AG04449 (cell line): ENCODE results near the gene RAD9A.

Experiments used
- CTCF ChIA-PET: fragments of 350-600 bp; formaldehyde crosslinking; extraction: SDS; loops from one replicate; lab custom pipeline; 2021; ENCODE audit warnings: antibody characterized with exemption; lab: Yijun Ruan, JAX
- POLR2A ChIA-PET: fragments of 400-600, 350-600 bp; formaldehyde crosslinking; extraction: SDS; loops from one replicate; lab custom pipeline; 2020; ENCODE audit warnings: antibody characterized with exemption, inconsistent platforms; lab: Yijun Ruan, JAX
- DNase-seq: peaks from one replicate; pipeline ENCODE4 v3.0.0-alpha.2; 2010; ENCODE audit warnings: low read depth, low spot score
- H3K4me3 ChIP-seq: 2 replicates; pipeline ENCODE4 v1.5.1; 2011; ENCODE audit warnings: low read depth, mild to moderate bottlenecking, control low read depth, low read length
- TF ChIP-seq, protein P1 (sequence below): IDR thresholded peaks from one replicate; pipeline ENCODE4 v1.5.1; 2011; ENCODE audit warnings: mild to moderate bottlenecking, moderate library complexity, low read length, control low read depth, inconsistent platforms; ENCODE audit not compliant: insufficient read depth; ENCODE audit errors: missing control alignments

RAD9A gene

DNA sequence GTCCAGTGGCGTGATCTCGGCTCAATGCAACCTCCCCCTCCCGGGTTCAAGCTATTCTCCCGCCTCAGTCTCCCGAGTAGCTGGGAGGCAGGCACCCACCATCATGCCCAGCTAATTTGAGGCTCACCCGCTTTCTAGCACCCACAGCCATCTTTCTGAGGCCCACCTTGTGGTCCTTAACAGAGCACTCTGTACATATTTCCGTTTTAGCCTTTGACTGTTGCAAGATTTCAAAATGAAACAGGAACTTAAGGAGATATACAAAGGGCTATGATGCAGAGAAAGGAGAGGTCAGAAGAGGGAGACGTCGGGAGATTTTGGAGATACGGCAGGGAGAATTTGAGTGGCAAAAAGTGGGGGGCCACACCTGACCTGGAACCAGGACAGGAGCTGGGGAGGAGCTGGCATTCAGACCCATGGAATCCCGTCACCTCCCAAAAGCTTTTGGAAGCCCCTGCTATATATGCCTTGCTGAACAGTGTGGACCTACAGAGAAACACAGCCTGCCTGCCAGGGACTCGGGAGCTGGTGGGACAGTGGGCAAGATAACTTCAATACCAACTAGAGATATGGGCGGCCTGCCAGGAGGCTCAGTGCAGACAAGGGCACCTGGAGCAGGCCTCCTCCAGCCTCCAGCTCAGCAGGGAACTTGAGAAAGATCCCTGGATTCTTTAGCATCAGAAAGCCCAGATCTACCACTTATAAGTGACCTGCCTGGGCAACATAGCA lies 10.4 kb upstream of the RAD9A start:
- CTCF ChIA-PET: interaction anchor here (0.8 to 47.5 kb wide), 21 partner anchors 1 to 325 kb away, joined by 3 to 2108 read pairs (median 8); partner anchors contain the start of genes ANKRD13D, CLCF1, GRK2 and POLD4
- TF ChIP-seq, protein P1, sequence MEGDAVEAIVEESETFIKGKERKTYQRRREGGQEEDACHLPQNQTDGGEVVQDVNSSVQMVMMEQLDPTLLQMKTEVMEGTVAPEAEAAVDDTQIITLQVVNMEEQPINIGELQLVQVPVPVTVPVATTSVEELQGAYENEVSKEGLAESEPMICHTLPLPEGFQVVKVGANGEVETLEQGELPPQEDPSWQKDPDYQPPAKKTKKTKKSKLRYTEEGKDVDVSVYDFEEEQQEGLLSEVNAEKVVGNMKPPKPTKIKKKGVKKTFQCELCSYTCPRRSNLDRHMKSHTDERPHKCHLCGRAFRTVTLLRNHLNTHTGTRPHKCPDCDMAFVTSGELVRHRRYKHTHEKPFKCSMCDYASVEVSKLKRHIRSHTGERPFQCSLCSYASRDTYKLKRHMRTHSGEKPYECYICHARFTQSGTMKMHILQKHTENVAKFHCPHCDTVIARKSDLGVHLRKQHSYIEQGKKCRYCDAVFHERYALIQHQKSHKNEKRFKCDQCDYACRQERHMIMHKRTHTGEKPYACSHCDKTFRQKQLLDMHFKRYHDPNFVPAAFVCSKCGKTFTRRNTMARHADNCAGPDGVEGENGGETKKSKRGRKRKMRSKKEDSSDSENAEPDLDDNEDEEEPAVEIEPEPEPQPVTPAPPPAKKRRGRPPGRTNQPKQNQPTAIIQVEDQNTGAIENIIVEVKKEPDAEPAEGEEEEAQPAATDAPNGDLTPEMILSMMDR: no peak
- POLR2A ChIA-PET: interaction anchor here (0.7 to 2.9 kb wide), 5 partner anchors 8 to 83 kb away, joined by 3 to 17 read pairs (median 6); partner anchors contain the start of genes CLCF1 and POLD4
- H3K4me3 ChIP-seq: no peak overlapping the region
- DNase-seq: no peak

DNA sequence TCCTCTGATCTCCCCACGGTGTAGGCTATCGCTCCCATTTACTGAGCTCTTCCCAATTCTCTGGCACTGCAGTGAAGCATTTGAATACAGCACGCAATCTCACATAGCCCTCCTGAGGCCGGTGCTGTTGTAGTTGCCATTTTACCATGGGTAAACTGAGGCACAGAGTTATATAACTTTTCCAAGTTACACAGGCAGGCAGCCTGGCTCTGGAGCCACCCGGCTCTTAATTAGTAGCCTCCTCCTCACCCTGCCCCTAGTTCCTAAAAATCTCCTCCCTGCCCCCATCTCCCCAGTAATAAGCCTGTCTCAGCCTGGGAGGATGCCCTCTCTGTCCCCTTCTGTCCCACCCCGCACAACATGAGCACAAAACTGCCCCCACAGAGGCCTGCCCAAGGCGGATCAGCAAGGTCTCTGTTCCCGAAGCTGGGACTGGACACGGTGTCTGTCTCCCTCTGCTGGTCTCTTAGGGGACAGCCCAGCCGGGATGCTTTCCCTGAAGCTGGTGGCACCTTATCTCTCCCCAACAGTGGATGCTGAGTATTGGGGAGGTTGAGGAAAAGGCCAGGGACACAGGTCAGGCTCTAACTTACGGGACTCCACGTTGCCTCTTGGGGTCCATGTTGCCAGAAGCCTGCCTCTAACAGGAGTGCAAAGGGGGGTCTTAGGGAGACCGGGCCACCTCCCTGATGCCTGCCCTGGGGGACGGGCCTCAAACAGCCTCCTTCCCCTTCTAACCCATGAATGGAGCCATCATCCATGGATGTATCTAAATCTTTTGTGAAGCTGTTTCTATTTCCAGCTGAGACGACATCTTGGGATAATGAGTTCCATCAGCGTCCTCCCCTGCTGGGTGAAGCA lies 9.3 kb upstream of the RAD9A start:
- H3K4me3 ChIP-seq: no peak overlapping the region
- TF ChIP-seq, protein P1: peak; percentile 94
- CTCF ChIA-PET: interaction anchor here (0.6 to 47.5 kb wide), 28 partner anchors 2 to 327 kb away, joined by 3 to 2108 read pairs (median 4); partner anchors contain the start of genes AIP, ANKRD13D, CDK2AP2 and CLCF1
- POLR2A ChIA-PET: interaction anchor here (0.6 to 1.5 kb wide), 9 partner anchors 9 to 84 kb away, joined by 3 to 10 read pairs (median 5); partner anchors contain the start of genes CLCF1, POLD4 and RAD9A
- DNase-seq: no peak

DNA sequence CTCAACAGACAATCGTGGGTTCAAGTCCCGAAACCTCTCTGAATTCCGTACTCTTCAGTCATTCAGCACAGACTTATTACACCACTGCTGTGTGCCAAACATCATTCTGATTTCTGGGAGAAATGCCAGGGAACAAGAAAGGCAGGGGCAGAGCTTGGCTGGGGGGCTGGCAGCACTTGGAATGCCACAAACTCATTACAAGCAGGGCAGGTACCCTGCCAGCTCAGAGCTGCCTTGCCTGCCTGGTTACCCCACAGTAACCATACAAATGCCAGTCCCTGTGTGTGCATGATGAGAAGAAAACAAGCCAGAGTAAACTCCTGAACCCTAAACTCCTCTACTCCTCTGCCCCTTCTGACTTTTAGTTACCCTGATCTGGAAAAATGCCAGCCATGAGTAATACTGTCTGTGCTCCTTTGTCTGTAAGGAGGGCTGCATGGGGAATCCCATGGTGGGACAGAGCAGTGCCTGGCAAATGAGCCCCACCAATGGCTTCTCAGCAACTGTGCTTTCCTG lies 6.9 kb upstream of the RAD9A start:
- TF ChIP-seq, protein P1: no peak
- ChIA-PET CTCF (interaction anchor here (0.9 to 47.5 kb wide), 6 partner anchors 4 to 122 kb away, joined by 5 to 2108 read pairs (median 238); partner anchors contain the start of genes CLCF1, POLD4, PPP1CA and RAD9A), POLR2A (interaction anchor here (0.6 to 1.3 kb wide), 3 partner anchors 31 to 33 kb away, joined by 3 to 4 read pairs (median 3); partner anchors contain the start of gene POLD4)
- DNase-seq: no peak
- H3K4me3 ChIP-seq: no peak overlapping the region

DNA sequence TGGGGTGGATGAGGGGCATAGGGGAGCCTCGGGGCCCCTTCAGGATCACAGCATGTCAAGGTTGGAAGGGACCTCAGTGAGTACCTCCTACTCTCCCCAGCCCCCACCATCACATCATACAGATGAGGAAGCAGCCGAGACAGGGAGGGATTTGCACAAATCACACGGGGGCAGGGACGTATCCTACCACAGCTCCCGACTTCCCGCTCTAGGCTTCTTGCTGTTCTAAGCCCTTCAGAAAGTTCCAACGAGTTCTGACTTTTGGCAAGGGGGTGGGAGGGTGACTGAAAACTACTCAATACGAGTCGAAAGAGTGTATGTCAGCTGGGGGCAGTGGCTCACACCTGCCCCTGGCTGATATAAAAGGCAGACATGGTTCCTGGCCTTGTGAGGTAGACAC lies 4.7 kb upstream of the RAD9A start:
- CTCF ChIA-PET: interaction anchor here (0.9 to 47.5 kb wide), 8 partner anchors 6 to 124 kb away, joined by 3 to 2108 read pairs (median 132); partner anchors contain the start of genes CLCF1, GRK2, POLD4 and PPP1CA
- H3K4me3 ChIP-seq: no peak overlapping the region
- TF ChIP-seq, protein P1: no peak
- POLR2A ChIA-PET: interaction anchor here (0.8 kb wide), 1 partner anchor 33 kb away, joined by 3 read pairs; no protein-coding TSS in a partner anchor
- DNase-seq: no peak

DNA sequence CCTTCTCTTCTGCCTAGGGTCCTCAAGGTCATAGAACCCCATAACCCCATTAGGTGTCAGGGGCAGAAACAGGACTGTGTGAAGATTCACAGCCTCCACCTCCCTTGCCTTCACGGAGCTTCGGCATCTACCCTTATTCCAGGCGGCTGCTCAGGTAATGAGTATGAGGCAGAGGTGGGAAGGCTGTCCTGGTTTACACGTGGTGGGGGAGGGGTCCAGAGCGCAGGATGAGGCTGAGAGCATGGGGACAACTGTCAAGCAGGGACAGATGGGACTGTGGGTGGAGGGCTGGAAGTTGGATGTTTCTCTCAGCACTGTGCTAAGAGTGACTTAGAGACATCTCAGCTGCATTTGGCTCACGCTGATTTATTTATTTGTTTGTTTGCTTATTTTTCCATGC lies 4.3 kb upstream of the RAD9A start:
- POLR2A ChIA-PET: interaction anchor here (0.8 kb wide), 1 partner anchor 34 kb away, joined by 3 read pairs; no protein-coding TSS in a partner anchor
- CTCF ChIA-PET: interaction anchor here (1.0 to 47.5 kb wide), 6 partner anchors 7 to 124 kb away, joined by 4 to 2108 read pairs (median 238); partner anchors contain the start of genes CLCF1, GRK2, POLD4 and PPP1CA

More for the DNA sequence above, 4.3 kb upstream of the RAD9A start:
- TF ChIP-seq, protein P1: no peak
- DNase-seq: no peak
- H3K4me3 ChIP-seq: no peak overlapping the region
